ENCODE results near the gene RPS6KB1. TPM values are rescaled to one million over a fixed set of nuclear protein-coding genes. Genes with fewer than 3 reads are reported as not detected.
"Not testable (repeated sequence)": the region's sequence is repeated elsewhere in the genome, so short reads cannot be mapped to it uniquely, and the experiment has no call there.

Gene RPS6KB1
- polyA plus RNA-seq, 3 donors: 15.8 to 15.9 (median 15.9) TPM

- peak overlapping the region in 1 of 7 donors; percentile 33 for H3K27ac Mint-ChIP-seq
- WGBS (ENCODE audit: insufficient coverage): no CpG with 5 or more reads among the region's 1 CpG
- no peaks in the 10 kb centered on the region for H3K27me3 Mint-ChIP-seq (ENCODE audit: low read depth in 3 of 3)
Measured at GRCh38 chr17:59941131-59941530, 48.2 kb downstream of the RPS6KB1 start.

GRCh38 chr17:59946433-59946832 is 53.5 kb downstream of the RPS6KB1 start:
- no CpG with 5 or more reads among the region's 7 CpGs for WGBS (ENCODE audit: insufficient coverage)

More at GRCh38 chr17:59941131-59941530, 48.2 kb downstream of the RPS6KB1 start:
- H3K4me3 Mint-ChIP-seq: no peak overlapping the region
- H3K4me1 ChIP-seq (ENCODE audit: control insufficient read depth in 1 of 2, insufficient read depth in 2 of 2, low read length in 2 of 2): no peaks in the 10 kb centered on the region
- H3K9me3 ChIP-seq (replicated peaks in 1 of 2; ENCODE audit: control insufficient read depth in 1 of 2, insufficient read depth in 1 of 2, low read length in 2 of 2): no peaks in the 10 kb centered on the region
- no peaks in the 10 kb centered on the region for H3K9me3 Mint-ChIP-seq
- peaks cover 66 to 93% of the 10 kb centered on the region in 2 donors for H3K36me3 ChIP-seq (replicated peaks in 1 of 2; ENCODE audit: control insufficient read depth in 1 of 2, insufficient read depth in 2 of 2, low read length in 2 of 2)
- TF ChIP-seq CTCF (IDR thresholded peaks at IDR 0.05): no peak
- H3K27me3 ChIP-seq (ENCODE audit: control insufficient read depth in 2 of 2, insufficient read depth in 2 of 2, low read length in 2 of 2): no peaks in the 10 kb centered on the region
- H4K20me1 ChIP-seq (ENCODE audit: insufficient read depth, low read length): peaks cover 4% of the 10 kb centered on the region
- no peak overlapping the region for H2AFZ ChIP-seq (ENCODE audit: insufficient read depth, low read depth, low read length, poor library complexity, severe bottlenecking)
- no peak overlapping the region for H3K27ac ChIP-seq (ENCODE audit: low read depth in 1 of 2, low read length in 2 of 2)
- H3K9ac ChIP-seq (ENCODE audit: insufficient read depth, low read length, poor library complexity, severe bottlenecking): no peak overlapping the region
- no peak for DNase-seq
- H3K4me3 ChIP-seq (replicated peaks in 1 of 3; ENCODE audit: low read depth in 2 of 3, low read length in 3 of 3): no peak overlapping the region
- no peaks in the 10 kb centered on the region for H3K4me1 Mint-ChIP-seq
- peaks cover 82 to 89% of the 10 kb centered on the region in 2 donors for H3K36me3 Mint-ChIP-seq
- H3K79me2 ChIP-seq (ENCODE audit: insufficient read depth, low read length): no peaks in the 10 kb centered on the region
- H3K4me2 ChIP-seq (replicated peaks; ENCODE audit: extremely low read depth, low read length, poor library complexity, severe bottlenecking): no peak overlapping the region
- intact Hi-C loops (cut with micrococcal nuclease): no loop called here

GRCh38 chr17:59947310-59947709 is 54.4 kb downstream of the RPS6KB1 start:
- H3K4me1 Mint-ChIP-seq; H3K4me3 Mint-ChIP-seq; H3K9ac ChIP-seq (ENCODE audit: insufficient read depth, low read length, poor library complexity, severe bottlenecking); H3K27me3 Mint-ChIP-seq (ENCODE audit: low read depth in 3 of 3); DNase-seq; H3K27ac ChIP-seq (ENCODE audit: low read depth in 1 of 2, low read length in 2 of 2); H3K9me3 ChIP-seq (replicated peaks in 1 of 2; ENCODE audit: control insufficient read depth in 1 of 2, insufficient read depth in 1 of 2, low read length in 2 of 2); H3K27me3 ChIP-seq (ENCODE audit: control insufficient read depth in 2 of 2, insufficient read depth in 2 of 2, low read length in 2 of 2); H3K4me1 ChIP-seq (ENCODE audit: control insufficient read depth in 1 of 2, insufficient read depth in 2 of 2, low read length in 2 of 2); H3K4me2 ChIP-seq (replicated peaks; ENCODE audit: extremely low read depth, low read length, poor library complexity, severe bottlenecking); H3K9me3 Mint-ChIP-seq; H3K4me3 ChIP-seq (replicated peaks in 1 of 3; ENCODE audit: low read depth in 2 of 3, low read length in 3 of 3); H3K79me2 ChIP-seq (ENCODE audit: insufficient read depth, low read length); intact Hi-C loops (cut with micrococcal nuclease); H2AFZ ChIP-seq (ENCODE audit: insufficient read depth, low read depth, low read length, poor library complexity, severe bottlenecking): not testable (repeated sequence)
- H3K27ac Mint-ChIP-seq: peak overlapping the region in 1 of 7 donors; percentile 5
- peaks cover 67 to 69% of the 10 kb centered on the region in 2 donors for H3K36me3 Mint-ChIP-seq
- Histone ChIP-seq H4K20me1 (ENCODE audit: insufficient read depth, low read length) (peaks cover 18% of the 10 kb centered on the region), H3K36me3 (replicated peaks in 1 of 2; ENCODE audit: control insufficient read depth in 1 of 2, insufficient read depth in 2 of 2, low read length in 2 of 2) (peaks cover 66 to 92% of the 10 kb centered on the region in 2 donors)
- WGBS (ENCODE audit: insufficient coverage): no CpG with 5 or more reads among the region's 4 CpGs

More at GRCh38 chr17:59946433-59946832, 53.5 kb downstream of the RPS6KB1 start:
- H3K9me3 ChIP-seq (replicated peaks in 1 of 2; ENCODE audit: control insufficient read depth in 1 of 2, insufficient read depth in 1 of 2, low read length in 2 of 2); H3K4me2 ChIP-seq (replicated peaks; ENCODE audit: extremely low read depth, low read length, poor library complexity, severe bottlenecking); H3K27me3 Mint-ChIP-seq (ENCODE audit: low read depth in 3 of 3); H3K9me3 Mint-ChIP-seq; H3K4me1 Mint-ChIP-seq; H2AFZ ChIP-seq (ENCODE audit: insufficient read depth, low read depth, low read length, poor library complexity, severe bottlenecking); intact Hi-C loops (cut with micrococcal nuclease); H3K27ac Mint-ChIP-seq; DNase-seq; H3K27ac ChIP-seq (ENCODE audit: low read depth in 1 of 2, low read length in 2 of 2); H3K27me3 ChIP-seq (ENCODE audit: control insufficient read depth in 2 of 2, insufficient read depth in 2 of 2, low read length in 2 of 2); H3K4me3 ChIP-seq (replicated peaks in 1 of 3; ENCODE audit: low read depth in 2 of 3, low read length in 3 of 3); H3K79me2 ChIP-seq (ENCODE audit: insufficient read depth, low read length); H3K9ac ChIP-seq (ENCODE audit: insufficient read depth, low read length, poor library complexity, severe bottlenecking); H3K4me3 Mint-ChIP-seq; H3K4me1 ChIP-seq (ENCODE audit: control insufficient read depth in 1 of 2, insufficient read depth in 2 of 2, low read length in 2 of 2): not testable (repeated sequence)
- H4K20me1 ChIP-seq (ENCODE audit: insufficient read depth, low read length): peaks cover 18% of the 10 kb centered on the region
- H3K36me3 Mint-ChIP-seq: peaks cover 66 to 71% of the 10 kb centered on the region in 2 donors
- H3K36me3 ChIP-seq (replicated peaks in 1 of 2; ENCODE audit: control insufficient read depth in 1 of 2, insufficient read depth in 2 of 2, low read length in 2 of 2): peaks cover 66 to 92% of the 10 kb centered on the region in 2 donors
